K562 (cell line): ENCODE results near the gene KCNK4. TPM values are rescaled to one million over a fixed set of nuclear protein-coding genes. Genes with fewer than 3 reads are reported as not detected.

Experiments used
- BCL6 ChIP-seq: fragments of 250-450 bp; sonication (Bioruptor Pico); IDR thresholded peaks from 2 replicates; pipeline ENCODE4 v1.4.0; 2020
- BMI1 ChIP-seq: fragments of 150-350 bp; IDR thresholded peaks from 2 replicates; pipeline ENCODE4 v1.6.1; 2014; ENCODE audit warnings: low read length
- CHD7 ChIP-seq: fragments of 200-600 bp; sonication (generic); IDR thresholded peaks from one replicate; pipeline ENCODE4 v1.6.1; 2012; ENCODE audit warnings: mild to moderate bottlenecking, low read depth, low read length, inconsistent platforms
- FOXP1 ChIP-seq: sonication (generic); formaldehyde crosslinking; IDR thresholded peaks from 2 replicates; pipeline ENCODE4 v1.8.0; 2022; ENCODE audit warnings: mild to moderate bottlenecking, missing genetic modification reagents
- GMEB1 ChIP-seq: fragments of 250-450 bp; sonication (Bioruptor Pico); IDR thresholded peaks from 2 replicates; pipeline ENCODE4 v1.4.0; 2020; ENCODE audit warnings: mild to moderate bottlenecking
- KDM1A ChIP-seq, 2 experiments: fragments of 450-650 bp; IDR thresholded peaks; 2 replicates each; pipeline ENCODE4 v1.6.1; 2016; ENCODE audit warnings: mild to moderate bottlenecking in 2 of 2
- NBN ChIP-seq: fragments of 450-650 bp; IDR thresholded peaks from 2 replicates; pipeline ENCODE4 v1.6.1; 2016; ENCODE audit warnings: low read depth, mild to moderate bottlenecking
- NR4A1 ChIP-seq, 2 experiments: fragments of 250-450 bp in 1 of 2; fragments of 450-650 bp in 1 of 2; sonication (Bioruptor Pico) in 1 of 2; IDR thresholded peaks; 2 replicates each; pipeline versions ENCODE4 v1.4.0 to v1.6.1; 2016 to 2020; ENCODE audit warnings: mild to moderate bottlenecking in 2 of 2, missing compliant biosample characterization in 1 of 2, missing genetic modification characterization in 1 of 2, moderate library complexity in 1 of 2
- PML ChIP-seq: IDR thresholded peaks from 2 replicates; pipeline ENCODE4 v1.6.1; 2012; ENCODE audit warnings: low read length, inconsistent platforms
- TEAD2 ChIP-seq: fragments of 450-650 bp; IDR thresholded peaks from 2 replicates; pipeline ENCODE4 v1.6.1; 2016; ENCODE audit warnings: missing genetic modification characterization, control low read depth, missing compliant biosample characterization
- ZBTB5 ChIP-seq: fragments of 450-650 bp; IDR thresholded peaks from 2 replicates; pipeline ENCODE4 v1.6.1; 2017; ENCODE audit warnings: antibody characterized with exemption
- polyA plus RNA-seq, 8 experiments: library from polyadenylated mRNA; depleted of rRNA in 4 of 8; stranded (reverse) in 5 of 8; unstranded in 3 of 8; fragments of >200 nt; fragmentation: Nextera tagmentation in 2 of 8; fragmentation: Illumina TruSeq in 1 of 8; extraction: Ambion mirVana in 2 of 8; extraction: Trizol in 1 of 8; gene quantifications; 2 replicates each; pipeline versions ENCODE4 v1.2.1 to v1.2.3, GENCODE V29; 2011 to 2014; ENCODE audit warnings: inconsistent platforms in 1 of 8, missing spikeins in 1 of 8
- total RNA-seq, 7 experiments: library from RNA; depleted of rRNA in 6 of 7; stranded (reverse); fragments of >200 nt in 6 of 7; fragmentation: Illumina TruSeq in 2 of 7; extraction: Trizol in 2 of 7; gene quantifications; 2 replicates each; pipeline versions ENCODE4 v1.2.1 to v1.2.3, GENCODE V29; 2011 to 2021; ENCODE audit warnings: low replicate concordance in 1 of 7

The KCNK4 gene
- total and polyA plus RNA-seq, 9 of the 15 experiments (the other 6 are each of a cell fraction or from before 2014, with no cell fraction given), result not detected

- TF ChIP-seq ZBTB5 (no peak), FOXP1 (CRISPR knock-in tag) (peak; percentile 79; the same call in 1 of the 2 replicates), NR4A1 (CRISPR knock-in tag; IDR thresholded peaks at IDR 0.05) (0 out of 2 replicates have a peak, but pooled peaks have one; percentile 33), NR4A1 (tag; IDR thresholded peaks at IDR 0.05) (no peak), PML (0 out of 2 replicates have a peak, but pooled peaks have one; percentile 33), TEAD2 (tag) (no peak), BMI1 (no peak), BCL6 (no peak), CHD7 (no peak), GMEB1 (CRISPR knock-in tag) (peak; percentile 39; the same call in 1 of the 2 replicates), KDM1A (IDR thresholded peaks at IDR 0.05) (no peak), NBN (no peak; the same call in 1 of the 2 replicates)
Measured at GRCh38 chr11:64284962-64285884, 5.9 kb upstream of the KCNK4 start, which contains the start of gene GPR137 (continued).
